Measurements from ENCODE around the gene YARS1. TPM values are rescaled to one million over a fixed set of nuclear protein-coding genes. Genes with fewer than 3 reads are reported as not detected.

YARS1 gene
- total and polyA plus RNA-seq, 8 donors: 25.1 to 135 (median 34.9) TPM

DNA sequence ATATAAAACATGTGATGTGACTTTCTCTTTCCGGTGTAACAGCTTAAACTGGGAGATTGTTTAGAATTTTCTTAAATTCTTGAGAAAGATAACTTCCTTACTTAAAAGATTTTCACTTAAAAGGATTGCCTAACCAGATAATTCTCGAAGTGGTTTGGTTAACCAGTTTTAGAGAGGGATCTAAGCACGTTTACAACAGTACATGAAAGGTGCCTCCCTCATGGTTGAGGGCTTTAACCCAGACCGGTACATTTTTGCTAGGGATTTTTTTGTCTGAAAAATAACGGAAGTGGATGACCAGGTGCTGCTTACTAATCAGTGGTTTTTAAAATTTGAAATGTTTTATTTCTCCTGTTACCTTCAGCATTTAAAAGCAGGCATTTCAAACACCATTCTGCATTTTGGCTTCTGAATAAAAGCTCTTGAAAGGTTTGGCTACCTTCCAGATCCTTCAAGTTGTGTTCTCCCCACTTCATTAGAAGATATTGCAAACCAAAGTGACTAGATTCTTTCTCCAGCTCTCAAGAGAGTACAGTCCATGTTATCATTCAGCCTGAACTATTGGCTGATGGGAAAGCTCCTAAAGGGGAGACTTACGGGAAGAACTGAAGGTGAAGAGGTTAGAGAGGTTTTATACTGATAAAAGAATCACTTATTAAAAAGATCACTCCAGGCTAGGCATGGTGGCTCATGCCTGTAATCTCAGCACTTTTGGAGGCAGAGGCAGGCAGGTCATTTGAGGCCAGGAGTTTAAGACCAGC, 13.1 kb upstream of the YARS1 start:
- H3K9me3 ChIP-seq: no peaks in the 10 kb centered on the region
- peaks cover 0 to 51% (median 0%) of the 10 kb centered on the region in 3 donors for H3K36me3 ChIP-seq
- H3K27ac ChIP-seq: no peak overlapping the region
- 86 to 89% methylated on average over 6 of the region's 6 CpGs for WGBS, 2 donors
- intact Hi-C loops (cut with DNase I): no loop called here
- DNase-seq (no peak), ATAC-seq (no peak), FAIRE-seq (no peak)
- no peaks in the 10 kb centered on the region for H3K4me1 ChIP-seq
- H3K4me3 ChIP-seq: no peak overlapping the region
- TF ChIP-seq CTCF (IDR thresholded peaks at IDR 0.05): no peak
- H3K27me3 ChIP-seq: no peaks in the 10 kb centered on the region

DNA sequence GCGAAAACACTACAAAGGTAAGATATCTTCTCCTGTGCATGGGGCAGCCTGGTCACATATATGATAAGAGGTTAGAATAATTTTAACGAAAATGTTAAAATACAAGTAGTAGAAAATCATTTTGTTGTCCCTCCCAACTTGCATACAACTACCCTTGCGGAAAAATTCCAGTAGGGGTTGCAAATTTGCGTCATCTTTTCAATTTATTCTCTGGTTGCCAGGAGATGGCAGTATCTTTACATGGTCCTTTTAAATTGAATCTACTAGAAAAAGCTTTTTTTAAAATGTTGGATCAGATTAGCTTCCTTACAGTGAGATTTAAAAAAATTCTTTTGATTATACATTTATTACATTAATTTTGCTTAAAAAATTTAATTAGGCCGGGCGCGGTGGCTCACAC, 11.2 kb upstream of the YARS1 start:
- no peak for FAIRE-seq
- Histone ChIP-seq H3K4me1 (no peaks in the 10 kb centered on the region), H3K36me3 (peaks cover 0 to 46% (median 0%) of the 10 kb centered on the region in 3 donors), H3K9me3 (no peaks in the 10 kb centered on the region), H3K27me3 (no peaks in the 10 kb centered on the region), H3K4me3 (no peak overlapping the region), H3K27ac (no peak overlapping the region)
- intact Hi-C loops (cut with DNase I): no loop called here
- no peak for TF ChIP-seq CTCF (IDR thresholded peaks at IDR 0.05)
- 92 to 94% methylated on average over 7 of the region's 7 CpGs for WGBS, 2 donors
- ATAC-seq: no peak
- no peak for DNase-seq

GRCh38 chr1:32825181-32825580, 8.0 kb upstream of the YARS1 start:
- H3K4me1 ChIP-seq: no peaks in the 10 kb centered on the region
- no peaks in the 10 kb centered on the region for H3K27me3 ChIP-seq
- peaks cover 0 to 31% (median 0%) of the 10 kb centered on the region in 3 donors for H3K36me3 ChIP-seq
- intact Hi-C loops (cut with DNase I): no loop called here
- H3K9me3 ChIP-seq: no peaks in the 10 kb centered on the region
- TF ChIP-seq CTCF (IDR thresholded peaks at IDR 0.05): no peak
- H3K27ac ChIP-seq: no peak overlapping the region
- FAIRE-seq: no peak
- no peak for DNase-seq
- ATAC-seq: no peak
- WGBS, 2 donors: 84 to 91% methylated on average over 3 of the region's 3 CpGs
- H3K4me3 ChIP-seq: no peak overlapping the region

GRCh38 chr1:32818804-32819541, 1.8 kb upstream of the YARS1 start:
- no peak for TF ChIP-seq CTCF (IDR thresholded peaks at IDR 0.05)
- DNase-seq: no peak
- Histone ChIP-seq H3K4me3 (peak overlapping the region in 3 of 4 donors; percentile 65 to 96 (median 84)), H3K27ac (peak overlapping the region; percentile 76 to 89 (median 88)), H3K36me3 (no peaks in the 10 kb centered on the region), H3K27me3 (no peaks in the 10 kb centered on the region), H3K4me1 (peaks cover 9 to 25% (median 15%) of the 10 kb centered on the region in 3 donors), H3K9me3 (no peaks in the 10 kb centered on the region)
- no peak for ATAC-seq
- no peak for FAIRE-seq
- WGBS, 2 donors: 68% methylated on average over 11 of the region's 11 CpGs
- intact Hi-C loops (cut with DNase I): no loop called here

All from pancreas (tissue), 10 donors.